SJCRH30 (cell line): ENCODE results near the gene MYLK4. TPM values are rescaled to one million over a fixed set of nuclear protein-coding genes. Genes with fewer than 3 reads are reported as not detected.

ENCODE experiments used
- DNase-seq, 2 experiments: peaks; one replicate each; pipeline ENCODE4 v3.0.0-alpha.2; 2015 to 2020
- H3K27ac ChIP-seq: fragments of 250-450 bp; sonication (Bioruptor Pico); 2 replicates; pipeline ENCODE4 v1.5.1; 2020; ENCODE audit warnings: mild to moderate bottlenecking, moderate library complexity
- H3K27me3 ChIP-seq: fragments of 250-450 bp; sonication (Bioruptor Pico); 2 replicates; pipeline ENCODE4 v1.5.1; 2020; ENCODE audit warnings: mild to moderate bottlenecking, moderate library complexity
- H3K36me3 ChIP-seq: fragments of 250-450 bp; sonication (Bioruptor Pico); 2 replicates; pipeline ENCODE4 v1.5.1; 2020; ENCODE audit warnings: mild to moderate bottlenecking, moderate library complexity
- H3K4me1 ChIP-seq: fragments of 250-450 bp; sonication (Bioruptor Pico); 2 replicates; pipeline ENCODE4 v1.5.1; 2020; ENCODE audit warnings: mild to moderate bottlenecking, moderate library complexity
- H3K4me3 ChIP-seq: fragments of 250-450 bp; sonication (Bioruptor Pico); 2 replicates; pipeline ENCODE4 v1.5.1; 2020; ENCODE audit warnings: mild to moderate bottlenecking, moderate library complexity
- H3K9me3 ChIP-seq: fragments of 250-450 bp; sonication (Bioruptor Pico); replicated peaks from 2 replicates; pipeline ENCODE4 v1.5.1; 2020; ENCODE audit warnings: mild to moderate bottlenecking, moderate library complexity
- total RNA-seq: library from RNA; depleted of rRNA; stranded (reverse); fragments of >200 nt; shearing (Covaris generic); gene quantifications from 2 replicates; pipeline ENCODE4 v1.2.3, GENCODE V29; 2014

MYLK4 gene
- total RNA-seq, 1 experiment from 2014 or later, result 3.0 TPM

DNA sequence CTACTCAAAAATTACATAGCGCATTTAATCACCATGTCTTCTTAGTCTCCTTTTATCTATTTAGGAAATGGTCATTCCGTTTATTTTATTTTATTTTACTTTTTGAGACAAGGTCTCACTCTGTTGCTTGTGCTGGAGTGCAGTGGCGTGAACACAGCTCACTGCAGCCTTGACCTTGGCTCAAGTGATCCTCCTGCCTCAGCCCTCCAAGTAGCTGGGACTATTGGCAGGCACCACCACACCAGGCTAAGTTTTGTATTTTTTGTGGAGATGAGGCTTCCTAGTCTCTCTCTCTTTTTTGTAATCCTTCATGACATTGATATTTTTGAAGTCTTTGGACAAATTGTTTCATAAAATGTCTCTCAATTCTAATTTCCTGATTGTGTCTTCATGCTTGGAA, 4.7 kb upstream of the MYLK4 start:
- Histone ChIP-seq H3K4me1 (peaks cover 25% of the 10 kb centered on the region), H3K36me3 (no peaks in the 10 kb centered on the region), H3K9me3 (no peaks in the 10 kb centered on the region), H3K4me3 (no peak overlapping the region), H3K27me3 (no peaks in the 10 kb centered on the region), H3K27ac (no peak overlapping the region)
- no peak for DNase-seq

GRCh38 chr6:2754911-2755310, 4.2 kb upstream of the MYLK4 start:
- no peaks in the 10 kb centered on the region for H3K9me3 ChIP-seq
- no peak overlapping the region for H3K27ac ChIP-seq
- H3K27me3 ChIP-seq, result no peaks in the 10 kb centered on the region
- DNase-seq, result no peak
- no peak overlapping the region for H3K4me3 ChIP-seq
- peaks cover 28% of the 10 kb centered on the region for H3K4me1 ChIP-seq
- H3K36me3 ChIP-seq, result no peaks in the 10 kb centered on the region

- no peak for DNase-seq
- H3K4me1 ChIP-seq, result peaks cover 29% of the 10 kb centered on the region
- no peaks in the 10 kb centered on the region for H3K9me3 ChIP-seq
- H3K4me3 ChIP-seq, result no peak overlapping the region
- no peak overlapping the region for H3K27ac ChIP-seq
- H3K36me3 ChIP-seq, result no peaks in the 10 kb centered on the region
- no peaks in the 10 kb centered on the region for H3K27me3 ChIP-seq
Measured at GRCh38 chr6:2754393-2754792, 3.7 kb upstream of the MYLK4 start.

GRCh38 chr6:2753743-2754142, 3.0 kb upstream of the MYLK4 start:
- peaks cover 32% of the 10 kb centered on the region for H3K4me1 ChIP-seq
- no peak for DNase-seq
- no peak overlapping the region for H3K4me3 ChIP-seq
- H3K27ac ChIP-seq, result no peak overlapping the region
- no peaks in the 10 kb centered on the region for H3K36me3 ChIP-seq
- H3K9me3 ChIP-seq, result no peaks in the 10 kb centered on the region
- H3K27me3 ChIP-seq, result no peaks in the 10 kb centered on the region

DNA sequence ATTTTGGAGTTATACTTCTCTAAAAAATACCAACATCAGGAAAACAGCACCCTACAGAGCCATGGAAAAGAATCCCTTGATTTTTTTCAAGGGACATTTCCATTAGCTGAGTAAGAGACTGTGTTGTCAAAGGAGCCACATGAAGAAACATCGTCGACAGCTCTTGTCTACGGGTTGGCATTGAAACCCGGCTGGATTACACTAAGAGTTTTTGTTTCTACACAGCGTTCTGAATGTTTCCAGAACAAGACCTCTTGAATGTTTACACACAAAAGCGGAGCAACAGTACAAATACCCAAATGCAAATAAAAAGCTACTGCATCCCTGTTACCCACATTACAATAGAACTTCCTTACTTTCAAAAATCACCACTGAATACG, 2.4 kb upstream of the MYLK4 start:
- DNase-seq, result no peak
- Histone ChIP-seq H3K36me3 (no peaks in the 10 kb centered on the region), H3K4me3 (no peak overlapping the region), H3K27ac (no peak overlapping the region), H3K27me3 (no peaks in the 10 kb centered on the region), H3K9me3 (no peaks in the 10 kb centered on the region), H3K4me1 (peaks cover 32% of the 10 kb centered on the region)

GRCh38 chr6:2752477-2753109, 1.9 kb upstream of the MYLK4 start:
- Histone ChIP-seq H3K4me3 (no peak overlapping the region), H3K4me1 (peaks cover 32% of the 10 kb centered on the region), H3K9me3 (no peaks in the 10 kb centered on the region), H3K27me3 (no peaks in the 10 kb centered on the region), H3K27ac (peak overlapping the region; percentile 33; the same call in 1 of the 2 replicates), H3K36me3 (no peaks in the 10 kb centered on the region)
- no peak for DNase-seq

DNA sequence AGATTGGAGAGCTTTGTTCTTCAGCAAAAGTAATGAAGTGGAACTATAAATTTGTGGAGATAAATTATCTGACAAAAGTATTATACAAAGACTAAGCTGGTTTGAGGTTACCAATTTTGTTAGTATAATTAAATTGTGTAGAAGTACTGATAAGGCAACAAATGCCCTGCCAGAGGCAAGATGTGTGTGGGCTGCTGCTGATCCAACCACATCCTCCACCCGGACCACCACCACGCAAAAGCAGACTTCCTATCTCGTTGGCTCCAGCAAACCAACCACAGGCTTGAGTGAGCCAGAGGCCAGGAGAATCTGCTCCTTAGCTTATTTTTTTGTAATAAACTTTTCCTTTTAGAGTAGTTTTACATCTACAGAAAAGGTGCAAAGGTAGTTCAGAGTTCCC, 1.1 kb upstream of the MYLK4 start:
- no peaks in the 10 kb centered on the region for H3K9me3 ChIP-seq
- no peaks in the 10 kb centered on the region for H3K36me3 ChIP-seq
- H3K4me1 ChIP-seq, result peaks cover 32% of the 10 kb centered on the region
- DNase-seq, result peak; percentile 65 to 67
- peak overlapping the region; percentile 33; the same call in 1 of the 2 replicates for H3K27ac ChIP-seq
- no peaks in the 10 kb centered on the region for H3K27me3 ChIP-seq
- no peak overlapping the region for H3K4me3 ChIP-seq

DNA sequence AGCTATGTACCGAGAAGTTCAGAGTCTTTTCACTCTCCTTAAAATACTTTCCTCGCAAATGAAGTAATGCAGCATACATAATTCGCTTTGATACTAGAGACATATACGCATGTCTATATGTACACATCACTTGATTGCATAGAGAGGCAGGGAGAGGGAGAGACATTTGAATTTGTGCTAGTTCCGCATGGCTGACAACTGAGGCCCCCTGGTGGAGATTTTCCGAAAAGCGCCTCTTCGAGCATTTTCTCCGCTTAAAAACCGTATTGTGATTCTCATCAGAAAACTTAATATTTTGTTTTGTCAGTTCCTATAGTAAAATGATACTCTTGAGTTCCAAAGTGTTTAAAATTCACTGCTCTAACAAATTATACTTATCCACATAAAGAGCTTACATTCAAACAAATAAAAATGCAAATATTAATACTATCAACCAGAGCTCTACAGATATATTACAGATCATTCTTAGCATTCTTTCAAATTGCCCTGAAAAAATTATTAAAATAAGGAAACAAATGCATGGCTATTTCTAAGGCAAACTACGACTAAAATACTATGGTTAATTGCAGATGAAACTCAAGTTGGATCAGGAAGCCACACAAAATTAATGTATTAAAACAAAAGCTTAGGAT, 637 bp downstream of the MYLK4 start:
- Histone ChIP-seq H3K27me3 (no peaks in the 10 kb centered on the region), H3K36me3 (no peaks in the 10 kb centered on the region), H3K4me1 (peaks cover 47% of the 10 kb centered on the region), H3K27ac (peak overlapping the region; percentile 9; the same call in 1 of the 2 replicates), H3K4me3 (peak overlapping the region; percentile 44), H3K9me3 (no peaks in the 10 kb centered on the region)
- DNase-seq, result peak; percentile 56 to 82

DNA sequence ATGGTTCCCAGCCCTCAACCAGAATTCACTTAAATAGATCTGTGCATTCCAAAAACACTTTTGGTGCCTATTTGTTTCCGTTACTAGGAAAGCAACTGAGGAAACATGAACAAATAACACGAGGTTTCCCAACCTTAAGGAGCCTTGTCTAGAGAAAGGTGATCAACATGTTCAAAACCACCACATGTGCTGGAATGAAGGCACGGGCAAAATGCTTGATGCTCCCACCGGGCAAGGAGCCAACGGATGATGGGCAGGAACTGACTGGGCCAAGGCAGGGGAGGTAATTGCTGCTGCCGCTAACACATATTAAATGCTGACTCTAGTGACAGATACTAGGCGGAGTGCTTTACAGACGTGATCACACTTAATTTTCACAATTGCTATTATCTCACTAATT, 2.5 kb downstream of the MYLK4 start:
- Histone ChIP-seq H3K27me3 (no peaks in the 10 kb centered on the region), H3K4me1 (peaks cover 65% of the 10 kb centered on the region)
- peak in 1 of 2 experiments; percentile 42 for DNase-seq

DNA sequence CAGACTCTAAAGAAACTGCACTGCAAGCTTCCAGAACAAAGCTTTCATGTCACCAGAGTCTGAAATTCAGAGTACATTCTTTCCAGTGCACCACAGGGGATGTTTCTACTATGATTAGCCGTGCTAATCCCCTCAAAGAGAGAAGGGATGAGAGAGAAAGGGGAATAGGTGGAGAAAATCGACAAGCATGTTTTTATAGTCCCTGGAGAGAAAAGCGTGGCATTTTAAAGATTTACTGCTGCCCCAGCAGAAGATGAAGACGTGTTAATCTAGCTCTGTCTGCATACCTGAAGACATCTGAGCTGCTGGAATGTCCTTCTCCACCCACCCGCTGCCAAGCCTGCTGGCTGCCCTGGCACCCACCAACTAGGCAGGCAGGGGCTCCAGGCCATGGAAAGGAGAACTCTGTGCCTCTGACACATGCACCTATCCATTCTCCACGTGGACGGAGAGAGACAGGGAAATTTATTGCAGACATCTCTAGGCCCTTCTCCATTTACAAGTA, 4.1 kb downstream of the MYLK4 start:
- Histone ChIP-seq H3K4me3 (no peak overlapping the region), H3K36me3 (no peaks in the 10 kb centered on the region), H3K9me3 (no peaks in the 10 kb centered on the region), H3K27me3 (no peaks in the 10 kb centered on the region), H3K27ac (peak overlapping the region; percentile 18; the same call in 1 of the 2 replicates), H3K4me1 (peaks cover 52% of the 10 kb centered on the region)
- peak in 1 of 2 experiments; percentile 56 for DNase-seq

More for the DNA sequence above, 2.5 kb downstream of the MYLK4 start:
- Histone ChIP-seq H3K36me3 (no peaks in the 10 kb centered on the region), H3K27ac (no peak overlapping the region), H3K4me3 (no peak overlapping the region), H3K9me3 (no peaks in the 10 kb centered on the region)

DNA sequence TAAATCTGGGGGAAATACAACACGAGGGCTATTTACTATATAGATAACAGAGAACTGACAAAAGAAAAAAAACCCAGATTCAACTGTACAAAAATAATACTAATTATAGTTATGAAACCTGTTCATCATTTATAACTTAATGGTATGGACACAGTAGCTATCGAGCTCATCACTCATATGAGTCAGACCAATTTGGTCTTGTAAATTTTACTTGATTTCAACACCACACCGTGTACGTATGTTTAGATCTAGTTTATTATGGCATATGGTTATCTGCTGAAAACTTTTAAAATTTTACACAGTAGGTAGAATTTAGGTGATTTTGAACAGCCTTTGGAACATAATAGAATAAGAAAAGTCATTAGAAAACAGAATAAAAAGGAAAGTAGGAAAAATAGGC, 5.5 kb downstream of the MYLK4 start:
- DNase-seq, result no peak
- H3K36me3 ChIP-seq, result no peaks in the 10 kb centered on the region
- H3K27me3 ChIP-seq, result no peaks in the 10 kb centered on the region
- peaks cover 38% of the 10 kb centered on the region for H3K4me1 ChIP-seq
- no peak overlapping the region; the same call in 1 of the 2 replicates for H3K27ac ChIP-seq
- no peak overlapping the region for H3K4me3 ChIP-seq
- no peaks in the 10 kb centered on the region for H3K9me3 ChIP-seq

- Histone ChIP-seq H3K27me3 (no peaks in the 10 kb centered on the region), H3K9me3 (no peaks in the 10 kb centered on the region), H3K27ac (peak overlapping the region; percentile 59), H3K4me1 (peaks cover 37% of the 10 kb centered on the region), H3K4me3 (no peak overlapping the region; the same call in 1 of the 2 replicates), H3K36me3 (no peaks in the 10 kb centered on the region)
- DNase-seq, result no peak
Measured at GRCh38 chr6:2744778-2745177, 5.9 kb downstream of the MYLK4 start.

- H3K9me3 ChIP-seq, result no peaks in the 10 kb centered on the region
- peak; percentile 69 to 84 for DNase-seq
- H3K4me1 ChIP-seq, result peaks cover 35% of the 10 kb centered on the region
- H3K27me3 ChIP-seq, result no peaks in the 10 kb centered on the region
- no peaks in the 10 kb centered on the region for H3K36me3 ChIP-seq
- H3K4me3 ChIP-seq, result peak overlapping the region; percentile 26
- peak overlapping the region; percentile 59 for H3K27ac ChIP-seq
Measured at GRCh38 chr6:2744209-2744771, 6.4 kb downstream of the MYLK4 start.

DNA sequence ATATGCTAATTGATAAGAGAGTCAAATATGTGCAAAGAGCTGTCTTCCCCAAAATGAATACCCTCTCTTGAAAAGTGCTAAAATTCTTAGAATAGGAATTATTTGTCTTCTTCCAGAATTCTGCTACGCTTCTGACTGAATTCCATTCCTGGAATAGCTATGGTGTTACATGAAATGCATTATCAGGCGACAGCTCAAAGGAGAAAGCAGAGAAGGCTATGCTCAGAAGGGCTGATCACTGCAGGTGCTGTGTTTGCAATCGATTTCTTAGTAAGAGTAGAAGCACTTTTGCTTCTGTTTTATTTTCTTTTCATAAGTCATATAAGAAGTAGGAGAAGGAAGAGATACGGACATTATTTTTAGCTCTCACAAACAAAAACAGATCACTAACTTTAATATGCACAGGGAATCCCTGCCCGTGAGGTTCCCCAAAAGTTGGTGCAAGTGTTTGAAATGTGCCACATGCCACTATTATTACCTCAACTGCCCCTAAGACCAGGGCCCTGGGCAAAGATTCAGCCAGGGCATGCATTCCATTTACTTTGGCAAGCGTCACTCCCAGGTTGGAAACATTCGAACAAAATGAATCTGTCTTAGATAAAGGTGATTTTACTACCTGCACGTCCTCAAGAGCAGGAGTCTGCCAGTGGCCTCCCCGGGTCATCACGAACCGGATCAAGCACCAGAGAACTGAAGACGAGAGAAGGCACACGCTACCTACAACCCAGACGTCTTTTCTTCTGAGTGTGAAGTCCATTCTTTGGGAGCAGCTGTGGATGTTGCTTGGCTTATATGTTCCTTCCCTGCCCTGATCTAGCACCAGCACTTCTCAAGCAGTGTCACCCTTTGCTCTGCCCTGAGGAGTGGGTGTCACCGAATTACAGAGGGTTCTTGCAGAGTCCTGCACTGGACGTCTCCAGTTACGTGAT, 7.2 kb downstream of the MYLK4 start:
- Histone ChIP-seq H3K4me1 (peaks cover 33% of the 10 kb centered on the region), H3K4me3 (peak overlapping the region; percentile 26), H3K36me3 (no peaks in the 10 kb centered on the region), H3K9me3 (no peaks in the 10 kb centered on the region), H3K27me3 (no peaks in the 10 kb centered on the region), H3K27ac (peak overlapping the region; percentile 59)
- DNase-seq, result no peak
